CD14-positive monocyte (primary cell): ENCODE data around the gene C6orf47. TPM values are rescaled to one million over a fixed set of nuclear protein-coding genes. Genes with fewer than 3 reads are reported as not detected.

Experiments used
- DNase-seq, 3 donors: peaks; one replicate each; pipeline ENCODE4 v3.0.0-alpha.2; 2011 to 2022
- H2AFZ ChIP-seq: 2 replicates; pipeline ENCODE4 v1.6.0; 2012; ENCODE audit warnings: mild to moderate bottlenecking, low read depth, low read length, inconsistent platforms; ENCODE audit not compliant: insufficient read depth, poor library complexity, severe bottlenecking
- H3K27ac ChIP-seq, 2 donors: 1 replicate in 1 of 2; 2 replicates in 1 of 2; pipeline ENCODE4 v1.5.1; 2012 to 2013; ENCODE audit warnings: low read length in 2 of 2, control low read depth in 1 of 2, inconsistent platforms in 1 of 2, low read depth in 1 of 2, mild to moderate bottlenecking in 1 of 2
- H3K27me3 ChIP-seq, 2 donors: one replicate each; pipeline versions ENCODE4 v1.6.0 to v1.6.1; 2011 to 2013; ENCODE audit warnings: low read length in 2 of 2; ENCODE audit not compliant: control insufficient read depth in 2 of 2, insufficient read depth in 2 of 2
- H3K36me3 ChIP-seq, 2 donors: replicated peaks in 1 of 2; 1 replicate in 1 of 2; 2 replicates in 1 of 2; pipeline versions ENCODE4 v1.5.1 to v1.6.1; 2012 to 2013; ENCODE audit warnings: low read length in 2 of 2, control low read depth in 1 of 2, inconsistent platforms in 1 of 2, mild to moderate bottlenecking in 1 of 2; ENCODE audit not compliant: insufficient read depth in 2 of 2, control insufficient read depth in 1 of 2
- H3K4me1 ChIP-seq, 2 donors: 1 replicate in 1 of 2; 2 replicates in 1 of 2; pipeline versions ENCODE4 v1.5.1 to v1.6.1; 2012 to 2013; ENCODE audit warnings: low read length in 2 of 2, control low read depth in 1 of 2, inconsistent platforms in 1 of 2, mild to moderate bottlenecking in 1 of 2, moderate library complexity in 1 of 2; ENCODE audit not compliant: insufficient read depth in 2 of 2, control insufficient read depth in 1 of 2
- H3K4me2 ChIP-seq: replicated peaks from 2 replicates; pipeline ENCODE3; 2012; ENCODE audit warnings: low read length, moderate library complexity, mild to moderate bottlenecking; ENCODE audit not compliant: poor library complexity, severe bottlenecking; ENCODE audit errors: extremely low read depth
- H3K4me3 ChIP-seq, 3 experiments: fragments of 200-600 bp in 1 of 3; sonication (generic) in 1 of 3; replicated peaks in 1 of 3; 1 replicate in 2 of 3; 2 replicates in 1 of 3; pipeline ENCODE4 v1.5.1; 2011 to 2013; ENCODE audit warnings: low read length in 3 of 3, mild to moderate bottlenecking in 3 of 3, control low read depth in 2 of 3, low read depth in 2 of 3, inconsistent platforms in 1 of 3, moderate library complexity in 1 of 3
- H3K79me2 ChIP-seq: 2 replicates; pipeline ENCODE4 v1.6.0; 2012; ENCODE audit warnings: mild to moderate bottlenecking, control low read depth, inconsistent platforms, low read length, moderate library complexity; ENCODE audit not compliant: insufficient read depth
- H3K9ac ChIP-seq: 2 replicates; pipeline ENCODE4 v1.6.0; 2017; ENCODE audit warnings: low read length, mild to moderate bottlenecking; ENCODE audit not compliant: insufficient read depth, poor library complexity, severe bottlenecking
- H3K9me3 ChIP-seq, 2 donors: replicated peaks in 1 of 2; 1 replicate in 1 of 2; 2 replicates in 1 of 2; pipeline versions ENCODE4 v1.5.1 to v1.6.1; 2012 to 2013; ENCODE audit warnings: low read length in 2 of 2, control low read depth in 1 of 2; ENCODE audit not compliant: control insufficient read depth in 1 of 2, insufficient read depth in 1 of 2
- H4K20me1 ChIP-seq: 2 replicates; pipeline ENCODE4 v1.6.0; 2012; ENCODE audit warnings: mild to moderate bottlenecking, low read length, control low read depth, moderate library complexity; ENCODE audit not compliant: insufficient read depth
- H3K27ac Mint-ChIP-seq, 7 donors: one replicate each; pipeline ENCODE4 v1.8.0; 2020; ENCODE audit warnings: mild to moderate bottlenecking in 7 of 7, mixed read lengths in 7 of 7, moderate library complexity in 6 of 7, inconsistent platforms in 2 of 7
- H3K27me3 Mint-ChIP-seq, 3 donors: one replicate each; pipeline ENCODE4 v1.8.0; 2021 to 2022; ENCODE audit warnings: low read depth in 3 of 3, mild to moderate bottlenecking in 3 of 3, mixed read lengths in 3 of 3, moderate library complexity in 3 of 3, inconsistent platforms in 1 of 3
- H3K36me3 Mint-ChIP-seq, 2 donors: one replicate each; pipeline ENCODE4 v1.8.0; 2020; ENCODE audit warnings: mixed read lengths in 2 of 2, inconsistent platforms in 1 of 2, mild to moderate bottlenecking in 1 of 2
- H3K4me1 Mint-ChIP-seq: one replicate; pipeline ENCODE4 v1.8.0; 2020; ENCODE audit warnings: mild to moderate bottlenecking, mixed read lengths
- H3K4me3 Mint-ChIP-seq, 2 donors: one replicate each; pipeline ENCODE4 v1.8.0; 2020; ENCODE audit warnings: mild to moderate bottlenecking in 2 of 2, mixed read lengths in 2 of 2, moderate library complexity in 1 of 2
- H3K9me3 Mint-ChIP-seq, 7 donors: one replicate each; pipeline ENCODE4 v1.8.0; 2020 to 2022; ENCODE audit warnings: mixed read lengths in 7 of 7, mild to moderate bottlenecking in 6 of 7, moderate library complexity in 6 of 7, inconsistent platforms in 2 of 7
- CTCF ChIP-seq: fragments of 200-600 bp; IDR thresholded peaks from one replicate; pipeline ENCODE4 v1.8.0; 2022; ENCODE audit warnings: antibody characterized with exemption, mild to moderate bottlenecking
- WGBS: methylation state at CpG from one replicate; pipeline ENCODE4 v1.1.5; 2013; ENCODE audit warnings: missing lambda C conversion rate; ENCODE audit not compliant: insufficient coverage; 5-methylcytosine and 5-hydroxymethylcytosine counted together
- intact Hi-C, 2 donors: fragments of 100-400 bp; cut with micrococcal nuclease; formaldehyde crosslinking; loops; one replicate each; pipeline versions ENCODE4 v1.15.0 to v1.15.1; 2023
- polyA plus RNA-seq, 3 donors: library from polyadenylated mRNA; depleted of rRNA in 1 of 3; unstranded in 2 of 3; stranded (reverse) in 1 of 3; fragments of 300-500 nt in 2 of 3; fragments of >200 nt in 1 of 3; fragmentation: Illumina TruSeq in 2 of 3; gene quantifications; 1 replicate in 2 of 3; 2 replicates in 1 of 3; pipeline ENCODE4 v1.2.3, GENCODE V29; 2012 to 2021

The C6orf47 gene
- polyA plus RNA-seq, 3 donors: 8.0 to 23.4 (median 18.1) TPM

GRCh38 chr6:31654574-31655348 lies 5.8 kb downstream of the C6orf47 start:
- peaks cover 55% of the 10 kb centered on the region for H3K4me1 Mint-ChIP-seq
- intact Hi-C loops: no loop called here
- WGBS: 100% methylated on average over 1 of the region's 8 CpGs
- peaks cover 34% of the 10 kb centered on the region for H4K20me1 ChIP-seq
- H3K4me2 ChIP-seq: no peak overlapping the region
- no peak overlapping the region for H3K9ac ChIP-seq
- H3K4me3 Mint-ChIP-seq: no peak overlapping the region
- H3K9me3 Mint-ChIP-seq: peaks cover 0 to 2% (median 0%) of the 10 kb centered on the region in 7 donors
- DNase-seq: no peak
- H3K36me3 Mint-ChIP-seq: peaks cover 36 to 54% of the 10 kb centered on the region in 2 donors
- peaks cover 0 to 10% (median 5%) of the 10 kb centered on the region in 3 donors for H3K27me3 Mint-ChIP-seq
- no peak overlapping the region for H3K4me3 ChIP-seq
- H3K79me2 ChIP-seq: peaks cover 88% of the 10 kb centered on the region
- H3K36me3 ChIP-seq: peaks cover 13 to 50% of the 10 kb centered on the region in 2 donors
- no peak overlapping the region for H3K27ac ChIP-seq
- peaks cover 35 to 56% of the 10 kb centered on the region in 2 donors for H3K4me1 ChIP-seq
- H3K27me3 ChIP-seq: no peaks in the 10 kb centered on the region
- H3K27ac Mint-ChIP-seq: peak overlapping the region in 2 of 7 donors; percentile 45 to 52
- no peak for TF ChIP-seq CTCF
- H3K9me3 ChIP-seq: no peaks in the 10 kb centered on the region
- H2AFZ ChIP-seq: no peak overlapping the region

- DNase-seq: peak in 1 of 3 donors; percentile 83
- Histone ChIP-seq H3K27me3 (no peaks in the 10 kb centered on the region), H4K20me1 (peaks cover 32% of the 10 kb centered on the region), H2AFZ (peak overlapping the region; percentile 82), H3K4me3 (peak overlapping the region; percentile 48 to 87 (median 76)), H3K36me3 (peaks cover 27 to 61% of the 10 kb centered on the region in 2 donors), H3K4me1 (peaks cover 20 to 40% of the 10 kb centered on the region in 2 donors), H3K4me2 (peak overlapping the region; percentile 88), H3K79me2 (peaks cover 88% of the 10 kb centered on the region), H3K27ac (peak overlapping the region; percentile 95 to 98), H3K9ac (peak overlapping the region; percentile 95), H3K9me3 (no peaks in the 10 kb centered on the region)
- H3K36me3 Mint-ChIP-seq: peaks cover 49 to 63% of the 10 kb centered on the region in 2 donors
- H3K4me1 Mint-ChIP-seq: peaks cover 39% of the 10 kb centered on the region
- intact Hi-C loops: loop anchor here (1.0 to 2.0 kb wide), 2 partner anchors 12 to 32 kb away; partner anchors contain the start of gene PRRC2A (in 2 of the 2)
- 5% methylated on average over 24 of the region's 37 CpGs for WGBS
- peak overlapping the region; percentile 93 to 99 for H3K4me3 Mint-ChIP-seq
- peaks cover 0 to 2% (median 0%) of the 10 kb centered on the region in 7 donors for H3K9me3 Mint-ChIP-seq
- H3K27me3 Mint-ChIP-seq: peaks cover 0 to 10% (median 5%) of the 10 kb centered on the region in 3 donors
- H3K27ac Mint-ChIP-seq: peak overlapping the region; percentile 99 to 100 (median 100)
- no peak for TF ChIP-seq CTCF
These were observed 7.5 kb downstream of the C6orf47 start for GRCh38 chr6:31652925-31653724.
